Spleen (tissue), 11 donors: Measurements from ENCODE around the gene PLTP. TPM values are rescaled to one million over a fixed set of nuclear protein-coding genes. Genes with fewer than 3 reads are reported as not detected.
A peak's percentile ranks its signal among the peaks of the same experiment; 100 is the strongest.

Experiments
- DNase-seq: peaks from one replicate; pipeline ENCODE4 v3.0.0-alpha.2; 2020
- H3K27ac ChIP-seq, 8 donors: fragments of 200-600 bp; sonication (generic) in 7 of 8; 1 replicate in 4 of 8; 2 replicates in 4 of 8; pipeline versions ENCODE4 v1.5.0 to v1.8.0; 2016 to 2021; ENCODE audit warnings: inconsistent platforms in 4 of 8, mild to moderate bottlenecking in 4 of 8, moderate library complexity in 1 of 8
- H3K27me3 ChIP-seq, 7 donors: fragments of 200-600 bp; sonication (generic) in 6 of 7; replicated peaks in 1 of 7; 1 replicate in 4 of 7; 2 replicates in 3 of 7; pipeline versions ENCODE4 v1.5.0 to v1.8.0; 2016 to 2021; ENCODE audit warnings: inconsistent platforms in 3 of 7, mild to moderate bottlenecking in 1 of 7
- H3K36me3 ChIP-seq, 6 donors: fragments of 200-600 bp; sonication (generic) in 5 of 6; 1 replicate in 4 of 6; 2 replicates in 2 of 6; pipeline versions ENCODE4 v1.5.0 to v1.8.0; 2016 to 2021; ENCODE audit warnings: inconsistent platforms in 2 of 6
- H3K4me1 ChIP-seq, 6 donors: fragments of 200-600 bp; sonication (generic) in 5 of 6; 1 replicate in 3 of 6; 2 replicates in 3 of 6; pipeline versions ENCODE4 v1.5.0 to v1.8.0; 2016 to 2021; ENCODE audit warnings: inconsistent platforms in 3 of 6
- H3K4me3 ChIP-seq, 8 donors: fragments of 200-600 bp; sonication (generic) in 7 of 8; 1 replicate in 4 of 8; 2 replicates in 4 of 8; pipeline versions ENCODE4 v1.5.0 to v1.8.0; 2016 to 2021; ENCODE audit warnings: inconsistent platforms in 4 of 8, mild to moderate bottlenecking in 4 of 8, moderate library complexity in 2 of 8
- H3K9me3 ChIP-seq, 8 donors: fragments of 200-600 bp; sonication (generic) in 7 of 8; 1 replicate in 4 of 8; 2 replicates in 4 of 8; pipeline versions ENCODE4 v1.5.0 to v1.8.0; 2016 to 2021; ENCODE audit warnings: inconsistent platforms in 4 of 8
- CTCF ChIP-seq, 11 experiments: fragments of 200-600 bp in 7 of 11; fragments of 450-650 bp in 4 of 11; sonication (generic) in 4 of 11; IDR thresholded peaks in 8 of 11; conservative IDR thresholded peaks in 3 of 11; 1 replicate in 7 of 11; 2 replicates in 4 of 11; pipeline versions ENCODE4 v1.4.0 to v1.8.0; 2016 to 2021; ENCODE audit warnings: antibody characterized with exemption in 11 of 11, inconsistent platforms in 4 of 11, mild to moderate bottlenecking in 1 of 11
- POLR2A ChIP-seq, 3 donors: fragments of 450-650 bp; IDR thresholded peaks; one replicate each; pipeline ENCODE4 v1.5.1; 2017; ENCODE audit warnings: antibody characterized with exemption in 3 of 3, mild to moderate bottlenecking in 1 of 3
- POLR2AphosphoS5 ChIP-seq, 3 donors: sonication (generic); formaldehyde crosslinking; IDR thresholded peaks; one replicate each; pipeline ENCODE4 v1.5.1; 2017; ENCODE audit warnings: antibody characterized with exemption in 3 of 3
- WGBS, 5 donors: extraction: QIAGEN DNeasy Blood & Tissue Kit in 3 of 5; methylation state at CpG; one replicate each; pipeline versions ENCODE4 v1.1.5 to v1.1.7; 2013 to 2018; 5-methylcytosine and 5-hydroxymethylcytosine counted together
- intact Hi-C: fragments of 100-400 bp; cut with DNase I; formaldehyde crosslinking; loops from one replicate; pipeline ENCODE4 v1.15.0; 2023; ENCODE audit warnings: low total_unique reads
- polyA plus RNA-seq, 3 donors: library from polyadenylated mRNA; stranded (reverse); fragments of 200-250 nt; gene quantifications; one replicate each; pipeline ENCODE4 v1.2.1, GENCODE V29; 2013
- total RNA-seq, 7 donors: library from RNA; depleted of rRNA in 3 of 7; stranded (reverse); fragments of >200 nt in 3 of 7; fragmentation: NEBNext Ultra II Directional in 4 of 7; extraction: Animal tissue kit (Norgen Biotek cat#: 25700) in 4 of 7; gene quantifications; one replicate each; pipeline versions ENCODE4 v1.1.0 to v1.2.1, GENCODE V29; 2016 to 2021
- donor health status: healthy with polysubstance abuse.
- donor health status: DM: no; HTN: no; CAD: no; lungs with moderate emphysema.
- donor health status: DM: no; HTN: no; CAD: no.
- donor health status: Bipolar disorder and iron deficiency.
- donor health status: healthy.
- donor health status: DM: no; HTN: no; CAD: no.
- donor health status: DM: yes; HTN: yes; CAD: no.

The PLTP gene
- total and polyA plus RNA-seq, 10 donors, result 7.5 to 430 (median 40.7) TPM

GRCh38 chr20:45890985-45891983 is 20.7 kb downstream of the PLTP start, which contains the start of the genes CTSA and NEURL2:
CTSA (plus strand) TSS chr20:45891335; CDS start chr20:45891569, 234 bp downstream.
NEURL2 (minus strand) TSS chr20:45891208; CDS start chr20:45890991, 217 bp downstream.
- peaks cover 30 to 66% (median 52%) of the 10 kb centered on the region in 6 donors for H3K4me1 ChIP-seq
- TF ChIP-seq CTCF (IDR thresholded peaks at IDR 0.05 in 8 of 11, conservative IDR thresholded peaks at IDR 0.05 in 3 of 11), result peak in 2 of 11 experiments; percentile 16 to 23
- TF ChIP-seq POLR2A (IDR thresholded peaks at IDR 0.05), result peak in 2 of 3 donors; percentile 19 to 39
- TF ChIP-seq POLR2AphosphoS5 (IDR thresholded peaks at IDR 0.05), result peak; percentile 94 to 96 (median 95)
- H3K4me3 ChIP-seq, result peak within 1 kb of the TSS; percentile 72 to 98 (median 89)
- DNase-seq, result peak; percentile 97
- peaks cover 0 to 66% (median 34%) of the 10 kb centered on the region in 6 donors for H3K36me3 ChIP-seq
- peak within 1 kb of the TSS; percentile 72 to 90 (median 86) for H3K27ac ChIP-seq
- H3K9me3 ChIP-seq, result no peaks in the 10 kb centered on the region
- WGBS, 5 donors, result 1 to 2% (median 1%) methylated on average over 51 to 78 of the region's 78 CpGs
- no peaks in the 10 kb centered on the region for H3K27me3 ChIP-seq
- intact Hi-C loops, result no loop called here

GRCh38 chr20:45890077-45890984 is 21.6 kb downstream of the PLTP start:
- intact Hi-C loops, result no loop called here
- TF ChIP-seq POLR2AphosphoS5 (IDR thresholded peaks at IDR 0.05), result peak; percentile 68 to 80 (median 70)
- peak; percentile 12 to 78 (median 61) for TF ChIP-seq CTCF (IDR thresholded peaks at IDR 0.05 in 8 of 11, conservative IDR thresholded peaks at IDR 0.05 in 3 of 11)
- peak in 1 of 3 donors; percentile 9 for TF ChIP-seq POLR2A (IDR thresholded peaks at IDR 0.05)
- WGBS, 5 donors, result 2 to 5% (median 2%) methylated on average over 25 to 79 of the region's 79 CpGs
- DNase-seq, result peak; percentile 92
- H3K36me3 ChIP-seq, result peaks cover 0 to 64% (median 26%) of the 10 kb centered on the region in 6 donors
- peak overlapping the region; percentile 72 to 90 (median 86) for H3K27ac ChIP-seq
- no peaks in the 10 kb centered on the region for H3K27me3 ChIP-seq
- peak overlapping the region; percentile 72 to 98 (median 89) for H3K4me3 ChIP-seq
- peaks cover 33 to 76% (median 59%) of the 10 kb centered on the region in 6 donors for H3K4me1 ChIP-seq
- no peaks in the 10 kb centered on the region for H3K9me3 ChIP-seq

- Histone ChIP-seq H3K27me3 (no peaks in the 10 kb centered on the region), H3K4me3 (no peak overlapping the region), H3K4me1 (peaks cover 41 to 81% (median 67%) of the 10 kb centered on the region in 6 donors), H3K9me3 (no peaks in the 10 kb centered on the region), H3K27ac (peak overlapping the region in 1 of 8 donors; percentile 90), H3K36me3 (peaks cover 0 to 64% (median 12%) of the 10 kb centered on the region in 6 donors)
- WGBS, 5 donors, result 63 to 94% (median 86%) methylated on average over 1 to 3 of the region's 3 CpGs
- intact Hi-C loops, result loop anchor here (10.0 kb wide), 1 partner anchor 94 kb away; the partner anchor contains the start of genes DNTTIP1 and WFDC3
- TF ChIP-seq POLR2AphosphoS5 (IDR thresholded peaks at IDR 0.05), result peak in 1 of 3 donors; percentile 29
- TF ChIP-seq CTCF (IDR thresholded peaks at IDR 0.05 in 8 of 11, conservative IDR thresholded peaks at IDR 0.05 in 3 of 11), result no peak
- TF ChIP-seq POLR2A (IDR thresholded peaks at IDR 0.05), result no peak
- no peak for DNase-seq
Measured at GRCh38 chr20:45888681-45889080, 23.3 kb downstream of the PLTP start.
